Central memory CD8-positive, alpha-beta T cell (primary cell): ENCODE measurements around the gene APMAP.

Experiments
- ATAC-seq: fragments of 150-1000 bp; cut with Tn5 transposase; replicated peaks from 2 replicates; pipeline ENCODE4 v1.10.0; 2022; ENCODE audit warnings: mild to moderate bottlenecking, moderate FRiP score, moderate number of reproducible peaks; ENCODE audit not compliant: poor library complexity, severe bottlenecking; ENCODE audit errors: extremely low read depth
- DNase-seq, 2 donors: peaks; one replicate each; pipeline ENCODE4 v3.0.0; 2021; ENCODE audit warnings: low spot score in 2 of 2
- H3K27ac Mint-ChIP-seq: one replicate; pipeline ENCODE4 v1.8.0; 2022; ENCODE audit warnings: low read depth, mild to moderate bottlenecking, moderate library complexity, mixed read lengths
- H3K27me3 Mint-ChIP-seq: one replicate; pipeline ENCODE4 v1.8.0; 2022; ENCODE audit warnings: mixed read lengths
- H3K36me3 Mint-ChIP-seq: one replicate; pipeline ENCODE4 v1.8.0; 2022; ENCODE audit warnings: mild to moderate bottlenecking, moderate library complexity, mixed read lengths; ENCODE audit not compliant: insufficient read depth
- H3K4me1 Mint-ChIP-seq: one replicate; pipeline ENCODE4 v1.8.0; 2022; ENCODE audit warnings: mixed read lengths
- H3K4me3 Mint-ChIP-seq: one replicate; pipeline ENCODE4 v1.8.0; 2022; ENCODE audit warnings: mild to moderate bottlenecking, moderate library complexity, mixed read lengths
- H3K9me3 Mint-ChIP-seq: one replicate; pipeline ENCODE4 v1.8.0; 2022; ENCODE audit warnings: mixed read lengths

The APMAP gene

GRCh38 chr20:24914388-24915241 lies 77.9 kb downstream of the APMAP start:
- no peak for ATAC-seq
- DNase-seq: no peak
- no peaks in the 10 kb centered on the region for H3K27me3 Mint-ChIP-seq
- H3K9me3 Mint-ChIP-seq: no peaks in the 10 kb centered on the region
- no peaks in the 10 kb centered on the region for H3K36me3 Mint-ChIP-seq
- H3K27ac Mint-ChIP-seq: no peak overlapping the region
- no peak overlapping the region for H3K4me3 Mint-ChIP-seq
- H3K4me1 Mint-ChIP-seq: no peaks in the 10 kb centered on the region

GRCh38 chr20:24913076-24913628 lies 79.4 kb downstream of the APMAP start:
- Mint-ChIP-seq H3K27ac (no peak overlapping the region), H3K9me3 (peaks cover 1% of the 10 kb centered on the region), H3K27me3 (no peaks in the 10 kb centered on the region), H3K36me3 (no peaks in the 10 kb centered on the region), H3K4me1 (no peaks in the 10 kb centered on the region), H3K4me3 (no peak overlapping the region)
- no peak for DNase-seq
- ATAC-seq: no peak
